DMS53 treated with DMSO at 0.1 percent for 48 hours (cell line): Measurements from ENCODE around the gene ADGRG3.

Experiments
- DNase-seq: peaks from one replicate; lab custom pipeline; 2025; ENCODE audit not compliant: unreplicated experiment; lab: John Stamatoyannopoulos, UW

The ADGRG3 gene

DNA sequence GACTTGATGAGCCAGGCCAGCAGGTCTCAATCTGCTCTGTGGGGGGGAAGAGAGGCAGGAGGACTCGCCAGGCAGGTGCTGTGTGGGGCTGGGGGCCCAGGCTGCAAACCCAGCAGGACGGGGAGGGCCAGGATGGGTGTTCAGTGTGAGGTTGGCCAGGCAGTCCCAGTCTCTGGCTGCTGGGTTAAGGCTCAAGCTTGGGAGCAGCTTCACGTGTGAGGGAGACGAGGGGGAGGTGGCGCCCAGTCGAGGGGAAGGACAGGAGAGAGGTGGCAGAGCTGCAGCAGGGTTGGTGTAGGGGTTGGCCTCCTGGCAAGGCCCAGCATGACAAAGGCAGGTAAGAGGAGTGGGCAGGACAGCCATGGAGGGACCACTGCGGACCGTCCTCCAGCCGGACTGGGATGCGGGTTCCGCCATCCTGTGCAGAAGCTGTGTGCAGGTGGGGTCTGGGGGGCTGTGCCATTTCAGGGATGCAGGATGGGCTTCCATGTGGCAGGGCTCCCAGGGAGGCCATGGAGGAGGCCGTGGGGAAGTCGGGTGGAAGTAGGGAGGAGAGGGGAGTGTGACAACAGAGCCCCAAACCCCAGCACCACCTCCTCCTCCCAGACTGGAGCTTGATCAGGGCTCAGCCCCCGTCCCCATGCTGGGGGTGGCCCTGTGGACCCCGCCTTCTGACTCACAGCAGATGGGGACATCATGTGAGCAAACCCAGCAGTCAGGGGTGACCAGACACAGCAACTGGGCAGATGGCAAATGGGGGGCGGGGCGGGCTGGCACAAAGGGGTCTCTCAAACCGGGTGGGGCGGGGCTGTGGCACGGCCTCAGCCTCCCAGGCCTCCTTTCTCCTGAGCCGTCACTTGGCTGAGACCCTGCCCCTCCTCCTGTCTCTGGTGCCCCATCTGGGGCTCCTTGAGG lies 36.9 kb upstream of the ADGRG3 start:
- no peak for DNase-seq

DNA sequence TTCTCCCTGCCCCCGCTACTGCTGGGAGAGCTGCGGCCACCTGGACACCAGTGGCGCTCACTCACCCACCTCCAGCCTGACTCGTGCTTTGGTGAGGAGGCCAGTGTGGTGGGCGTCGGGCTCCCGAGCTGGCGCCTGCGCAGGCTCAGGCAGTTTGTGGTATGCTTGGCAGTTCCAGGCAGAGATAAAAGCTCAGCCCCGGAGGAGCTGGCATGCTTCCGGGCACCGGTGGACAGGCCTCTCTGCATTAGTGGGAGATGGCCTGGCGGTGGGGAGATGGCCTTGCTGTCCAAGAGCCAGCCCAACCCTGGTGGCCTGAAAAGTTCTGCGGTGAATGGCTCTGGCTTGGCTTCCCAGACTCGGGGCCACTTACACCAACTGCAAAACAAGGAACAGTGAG lies 35.5 kb upstream of the ADGRG3 start:
- no peak for DNase-seq

DNA sequence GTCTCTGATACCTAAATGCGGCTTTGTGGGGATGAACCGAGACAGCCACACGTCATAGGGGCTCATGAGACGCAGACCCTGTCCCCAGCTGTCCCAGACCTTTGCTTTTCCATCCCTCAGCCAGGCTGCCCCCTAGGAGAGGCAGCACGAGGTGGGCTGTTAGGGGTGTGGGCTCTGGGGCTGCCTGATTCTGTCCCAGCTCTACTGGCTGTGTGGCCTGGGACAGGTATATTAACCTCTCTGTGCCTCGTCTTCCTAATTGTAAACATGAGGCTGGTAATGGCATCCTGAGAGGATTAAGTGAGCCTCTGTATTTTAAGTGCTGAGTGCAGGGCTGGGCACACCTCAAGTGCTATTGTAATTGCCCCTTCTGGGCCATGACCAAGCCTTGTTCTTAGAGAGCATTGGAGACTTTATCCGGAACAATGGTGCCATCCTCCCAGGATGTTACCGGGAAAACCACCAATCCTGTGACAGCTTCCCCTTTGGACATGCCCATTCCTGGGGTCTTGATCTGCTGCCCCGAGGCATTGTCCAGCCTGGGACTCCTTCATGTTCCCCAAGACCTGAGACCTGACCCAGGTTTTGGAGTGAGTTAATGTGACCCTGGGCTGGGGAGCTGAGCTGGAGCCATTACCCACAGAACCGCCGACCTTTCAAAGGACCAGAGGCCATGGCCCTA lies 34.6 kb upstream of the ADGRG3 start:
- no peak for DNase-seq

DNA sequence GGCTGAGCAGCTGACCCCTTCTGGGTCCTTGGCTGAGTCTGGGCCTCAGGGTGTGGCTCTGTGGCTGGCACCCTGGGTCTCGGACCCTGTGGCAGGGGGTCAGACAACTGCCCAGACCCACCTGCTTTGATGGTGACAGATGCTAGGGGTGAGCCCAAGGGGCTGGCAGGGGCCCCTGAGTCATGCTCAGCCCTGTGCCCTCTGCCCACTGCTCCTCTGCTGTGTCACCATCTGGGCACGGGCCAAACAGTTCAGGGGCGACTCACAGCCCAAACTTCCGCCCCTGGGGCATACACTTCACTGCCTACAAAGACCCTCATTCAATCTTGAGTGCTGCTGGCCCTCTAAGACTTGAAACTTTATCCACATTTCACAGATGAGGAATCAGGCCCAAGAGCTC lies 33.9 kb upstream of the ADGRG3 start:
- no peak for DNase-seq

DNA sequence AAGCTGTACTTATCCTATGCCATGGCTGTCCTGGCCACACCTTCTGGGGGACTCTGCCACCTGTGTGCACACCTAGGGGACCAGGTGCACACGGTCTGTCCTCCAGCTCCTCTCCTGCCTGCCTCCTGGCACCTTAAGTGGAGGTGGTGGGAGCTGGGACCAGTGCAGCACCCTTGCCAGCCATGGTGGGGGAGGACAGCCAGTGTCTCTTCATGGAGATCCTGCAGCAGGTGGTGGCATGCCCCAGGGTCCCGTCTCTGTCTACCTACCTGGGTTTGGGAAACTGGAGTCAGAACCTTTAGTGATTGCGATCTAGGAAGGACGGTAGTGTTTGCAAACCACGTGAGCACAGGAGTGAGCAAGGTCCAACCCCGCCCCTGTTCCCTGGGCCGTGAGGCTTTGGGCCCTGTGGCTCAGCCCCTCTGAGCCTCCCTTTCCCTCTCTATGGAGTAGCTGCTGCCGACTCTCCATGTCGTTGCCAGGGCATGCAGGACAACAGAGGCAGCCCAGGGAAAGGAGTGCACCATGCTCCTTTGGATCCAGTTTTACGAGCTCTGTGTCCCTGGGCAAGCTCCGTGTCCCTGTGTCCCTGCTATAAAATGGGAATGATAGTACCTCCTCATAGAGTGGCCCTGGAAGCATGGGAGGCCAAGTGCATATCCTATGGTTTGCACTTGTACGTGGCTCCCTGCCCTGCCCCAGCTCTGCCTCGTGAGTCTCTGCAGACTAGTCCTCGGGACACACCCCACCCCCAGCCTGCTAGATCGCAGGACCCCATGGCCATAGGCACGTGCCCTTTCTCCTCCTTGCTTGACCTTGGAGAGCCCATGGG lies 32.6 kb upstream of the ADGRG3 start:
- no peak for DNase-seq

DNA sequence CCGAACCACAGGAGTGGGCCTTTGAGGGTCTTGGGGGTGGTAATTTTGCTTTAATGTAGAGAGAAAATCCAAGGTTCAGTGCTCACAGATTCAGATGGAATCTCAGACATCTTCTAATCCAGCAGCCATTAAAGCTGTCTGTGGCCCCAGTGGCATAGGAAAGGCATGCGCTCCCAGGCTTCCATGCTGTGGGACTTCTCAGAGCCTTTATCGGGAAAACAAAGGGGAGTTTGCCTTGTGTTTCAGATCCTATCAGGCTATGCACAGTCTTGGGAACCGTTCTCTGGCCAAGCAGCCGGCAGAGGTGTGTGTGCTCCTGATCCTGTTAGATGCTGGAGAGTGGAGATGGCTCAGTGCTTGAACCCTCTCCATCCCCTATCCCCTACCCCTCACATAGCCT lies 31.9 kb upstream of the ADGRG3 start:
- no peak for DNase-seq

DNA sequence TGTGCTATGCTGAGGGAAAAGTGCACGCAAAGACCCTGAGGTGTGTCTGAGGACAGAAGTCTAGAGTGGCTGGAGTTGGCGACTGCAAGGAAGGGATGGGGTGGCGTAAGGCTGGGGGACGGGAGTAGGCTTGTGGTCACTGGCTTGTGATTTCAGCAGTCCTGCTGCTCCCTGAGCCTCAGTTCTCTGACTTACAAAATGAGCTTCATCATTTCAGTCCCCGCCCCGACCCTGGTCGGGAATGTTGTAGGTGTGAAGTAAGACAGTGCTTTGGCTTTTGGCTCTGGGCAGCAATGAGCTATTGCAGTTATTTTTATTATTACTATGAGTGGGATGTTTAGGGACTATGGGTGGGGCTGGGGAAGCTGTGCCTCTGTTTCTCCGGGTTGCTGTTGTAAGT lies 31.1 kb upstream of the ADGRG3 start:
- no peak for DNase-seq

DNA sequence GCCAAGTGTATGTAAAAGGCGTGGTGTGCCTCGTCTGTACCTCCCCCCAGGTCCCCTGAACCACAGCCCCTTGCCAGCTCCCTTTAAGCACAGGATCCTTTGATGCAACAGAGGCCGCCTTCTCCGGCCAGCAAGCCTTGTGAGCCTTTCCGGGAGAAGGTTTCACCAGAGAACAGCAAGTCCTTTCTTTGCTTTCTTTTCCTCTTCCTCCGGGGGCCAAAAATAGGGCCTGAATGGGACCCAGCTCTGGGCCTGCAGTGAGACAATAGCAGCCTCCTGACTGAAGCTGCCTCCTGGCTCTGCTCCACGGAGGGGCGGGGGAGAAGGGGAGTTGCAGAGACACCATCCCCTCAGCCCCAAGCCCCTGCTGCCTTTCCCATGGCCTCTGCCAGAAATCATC lies 30.7 kb upstream of the ADGRG3 start:
- DNase-seq: no peak

DNA sequence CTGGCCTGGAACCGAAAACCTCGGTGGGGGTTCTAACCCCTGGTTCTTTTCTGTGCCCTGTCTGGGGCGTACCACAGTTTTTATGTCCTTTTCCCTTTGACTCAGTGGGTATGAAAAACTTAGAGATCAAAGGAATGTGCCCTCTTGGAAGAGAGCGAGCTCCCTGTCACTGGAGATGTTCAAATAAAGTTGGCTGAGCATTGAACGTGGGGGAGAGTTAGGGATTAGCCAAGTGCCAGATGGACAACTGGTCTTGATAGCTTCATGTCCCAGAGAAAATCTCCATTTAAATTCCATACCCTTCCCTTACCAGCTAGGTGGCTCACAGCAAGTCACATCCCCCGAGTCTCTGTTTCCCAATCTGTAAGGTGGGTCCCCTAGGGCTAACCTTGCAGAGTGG lies 30.1 kb upstream of the ADGRG3 start:
- DNase-seq: no peak

DNA sequence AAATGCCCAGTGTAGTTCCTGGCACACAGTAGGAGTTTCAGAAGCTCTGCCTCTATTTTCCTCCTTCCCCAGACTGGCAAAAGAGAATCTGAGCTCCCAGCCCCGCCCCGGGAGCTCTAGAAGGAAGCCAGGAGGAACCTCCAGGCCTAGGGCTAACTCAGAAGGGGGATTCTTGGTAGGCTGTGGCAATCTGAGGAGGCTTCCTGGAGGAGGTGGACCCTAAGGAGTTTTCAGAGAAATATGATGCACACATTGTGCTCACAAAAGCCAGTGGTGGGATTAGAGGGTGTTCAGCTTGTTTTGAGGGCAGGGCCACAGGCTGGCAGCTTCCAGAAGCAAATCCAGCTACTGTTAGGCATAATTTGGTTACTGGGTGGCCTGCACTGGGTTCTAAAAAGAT lies 29.7 kb upstream of the ADGRG3 start:
- no peak for DNase-seq

DNA sequence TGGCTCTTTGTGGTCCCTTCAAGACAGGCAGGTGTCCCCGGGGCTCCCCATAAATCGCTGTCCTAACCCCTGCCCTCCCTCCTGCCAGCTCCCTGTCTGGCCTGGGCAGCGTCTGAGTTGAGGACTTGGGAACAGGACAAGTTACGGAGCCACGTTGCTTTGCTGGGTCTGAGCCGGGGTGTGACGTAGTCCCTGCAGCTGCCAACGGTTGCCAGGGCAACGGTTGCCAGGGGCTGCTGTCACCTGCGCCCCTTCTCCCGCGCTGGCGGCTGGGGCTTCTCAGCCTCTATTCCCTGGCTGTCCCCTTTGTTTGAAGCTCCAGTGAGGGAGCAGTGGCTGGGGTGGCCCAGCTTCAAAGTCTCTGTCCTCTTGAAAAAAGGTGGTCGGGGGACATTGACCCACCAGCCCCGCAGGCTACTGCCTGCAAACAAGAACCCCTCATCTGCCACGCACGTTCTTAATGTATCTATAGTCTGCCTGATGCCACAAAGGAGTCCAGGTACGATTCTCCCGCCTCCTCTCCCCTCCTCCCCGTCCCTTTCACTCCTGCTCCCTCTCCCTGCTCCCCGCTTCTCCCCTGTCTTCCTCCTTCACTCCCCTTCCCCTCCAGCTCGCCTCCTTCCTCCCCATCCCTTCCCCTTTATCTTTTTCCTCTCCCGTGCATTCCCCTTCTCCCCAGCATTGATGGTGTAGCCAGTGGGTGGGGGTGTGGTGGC lies 28.8 kb upstream of the ADGRG3 start:
- no peak for DNase-seq

DNA sequence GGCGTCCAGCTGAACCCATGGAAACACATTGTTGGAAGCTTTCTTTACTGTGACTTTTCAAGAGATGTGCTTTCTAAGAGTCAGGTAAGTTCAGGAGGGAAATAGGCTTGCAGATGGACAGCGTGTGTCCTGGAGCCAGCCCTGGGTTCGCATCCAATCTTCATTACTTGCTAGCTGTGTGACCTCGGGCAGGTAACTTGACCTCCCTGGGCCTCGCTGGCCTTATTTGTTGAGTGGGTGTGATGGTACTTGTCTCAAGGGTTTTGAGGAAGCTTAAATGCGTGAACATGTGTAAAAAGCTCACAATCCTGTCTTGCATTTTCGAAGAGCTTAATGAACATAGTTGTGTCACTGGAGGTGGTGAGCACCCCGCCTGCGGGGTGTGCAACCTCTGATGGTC lies 27.9 kb upstream of the ADGRG3 start:
- DNase-seq: no peak

DNA sequence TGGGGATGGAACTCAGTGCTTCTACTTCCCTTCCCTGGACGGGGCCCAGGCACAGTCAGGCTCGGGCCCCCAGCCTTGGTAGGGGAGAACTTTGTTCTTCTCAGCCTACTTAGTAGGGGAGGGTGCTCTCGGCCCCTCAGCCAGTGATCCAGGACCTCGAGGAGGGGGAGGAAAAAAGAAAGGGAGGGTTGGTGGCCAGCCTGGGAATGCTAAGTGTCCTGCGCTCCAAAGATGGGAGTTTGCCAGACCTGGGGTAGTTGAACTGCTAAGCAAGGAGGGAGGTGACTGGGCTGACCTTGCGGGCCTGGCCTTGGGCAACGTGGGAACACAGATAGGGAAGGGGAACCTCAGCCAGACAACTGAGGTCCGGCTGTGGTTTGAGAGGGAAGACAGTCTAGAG lies 27.5 kb upstream of the ADGRG3 start:
- no peak for DNase-seq

DNA sequence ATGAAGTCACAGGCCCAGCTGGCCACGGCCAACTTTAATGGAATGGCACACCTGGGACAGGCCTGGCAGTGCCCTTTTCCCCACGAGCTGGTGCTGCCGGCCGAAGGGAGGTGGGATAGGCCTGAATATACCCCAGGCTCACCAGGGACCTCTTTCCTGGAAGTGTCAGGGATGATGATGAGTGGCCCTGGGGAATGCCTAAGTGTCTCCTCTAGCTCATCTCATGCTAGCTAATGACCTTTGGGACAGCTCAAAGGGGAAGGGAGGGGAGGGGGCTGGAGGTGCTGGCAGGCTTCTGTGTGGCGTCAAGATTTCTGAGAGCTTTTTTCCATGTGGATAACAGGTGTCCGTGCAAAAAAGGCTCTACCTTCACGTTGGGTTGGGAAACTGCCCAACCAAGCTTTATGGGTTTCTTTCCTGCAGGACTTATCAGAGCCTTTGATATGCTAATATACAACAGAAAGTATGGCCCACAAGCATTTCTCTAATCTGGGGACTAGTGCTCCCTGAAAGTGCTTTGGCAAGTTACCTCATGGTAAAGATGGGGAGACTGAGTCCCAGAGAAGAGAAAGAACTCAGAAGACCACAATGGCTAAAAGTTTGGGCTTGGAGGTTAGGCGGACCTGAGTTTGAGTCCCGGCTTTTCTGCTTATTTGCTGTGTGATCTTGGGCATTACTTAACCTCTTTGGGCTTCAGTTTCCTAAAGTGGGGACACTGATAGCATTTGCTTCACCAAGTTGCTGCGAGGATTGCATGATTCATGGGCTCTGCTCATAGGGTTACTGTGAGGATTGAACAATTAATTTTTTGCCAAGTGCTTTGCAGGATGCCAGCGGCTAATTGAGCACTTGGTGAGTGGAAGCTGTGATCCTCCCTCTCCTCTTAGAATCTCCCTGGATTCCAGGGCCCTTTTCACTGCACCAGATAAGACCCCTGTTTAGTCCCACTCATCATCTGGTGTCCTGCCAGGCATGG lies 25.7 kb upstream of the ADGRG3 start:
- no peak for DNase-seq

DNA sequence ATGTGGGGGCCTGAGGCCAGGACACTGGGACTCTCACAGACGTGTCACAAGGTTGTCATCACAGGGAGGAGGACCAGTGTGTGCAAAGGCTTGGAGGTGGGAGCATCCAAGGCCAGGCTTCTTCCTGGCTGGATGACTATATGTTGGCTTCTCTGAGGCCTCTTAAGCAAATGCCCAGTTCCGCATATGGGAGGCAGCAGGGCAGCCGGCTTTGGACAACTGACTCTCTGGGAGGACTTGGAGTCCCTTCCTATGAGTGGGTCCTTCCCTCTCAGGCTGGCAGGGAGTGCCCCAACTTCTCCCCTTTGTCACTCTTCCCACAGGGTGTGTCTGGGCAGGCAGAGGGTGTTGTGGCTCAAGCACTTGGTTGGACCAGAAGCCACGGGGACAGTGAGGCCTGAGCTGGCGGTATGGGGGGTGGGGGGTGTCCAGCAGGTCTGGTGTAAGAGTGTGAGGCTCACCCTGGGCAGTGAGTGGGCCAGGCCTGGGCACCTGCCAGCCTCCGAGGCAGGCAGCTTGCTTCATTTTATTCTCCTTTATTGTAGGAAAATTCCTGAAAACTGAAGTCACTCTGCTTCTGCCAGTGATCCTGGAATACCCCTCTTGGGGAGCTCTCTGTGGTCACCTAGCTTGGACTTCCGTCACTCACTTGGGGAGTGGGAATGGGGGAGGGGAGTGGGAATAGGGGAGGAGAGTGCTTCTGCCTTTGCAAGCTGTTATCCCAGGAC lies 24.8 kb upstream of the ADGRG3 start:
- no peak for DNase-seq

DNA sequence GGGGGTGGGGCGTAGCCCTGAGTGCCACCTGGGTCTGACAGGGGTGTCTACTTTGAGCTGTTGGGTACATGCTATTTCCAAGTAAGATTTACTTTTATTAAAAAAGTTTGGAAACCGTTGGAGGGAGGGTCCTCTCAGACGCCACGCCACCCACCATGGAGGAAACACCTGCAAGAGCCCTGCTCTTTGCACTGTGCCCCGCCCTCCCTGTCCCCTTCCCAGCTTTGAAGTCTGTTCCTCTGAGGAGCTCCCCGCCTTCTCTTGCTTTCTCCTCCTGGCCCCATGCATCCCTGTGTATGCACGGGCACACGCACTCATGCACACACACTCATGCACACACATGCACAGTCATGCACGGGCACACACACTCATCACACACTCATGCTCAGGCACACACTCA lies 24.2 kb upstream of the ADGRG3 start:
- DNase-seq: no peak

DNA sequence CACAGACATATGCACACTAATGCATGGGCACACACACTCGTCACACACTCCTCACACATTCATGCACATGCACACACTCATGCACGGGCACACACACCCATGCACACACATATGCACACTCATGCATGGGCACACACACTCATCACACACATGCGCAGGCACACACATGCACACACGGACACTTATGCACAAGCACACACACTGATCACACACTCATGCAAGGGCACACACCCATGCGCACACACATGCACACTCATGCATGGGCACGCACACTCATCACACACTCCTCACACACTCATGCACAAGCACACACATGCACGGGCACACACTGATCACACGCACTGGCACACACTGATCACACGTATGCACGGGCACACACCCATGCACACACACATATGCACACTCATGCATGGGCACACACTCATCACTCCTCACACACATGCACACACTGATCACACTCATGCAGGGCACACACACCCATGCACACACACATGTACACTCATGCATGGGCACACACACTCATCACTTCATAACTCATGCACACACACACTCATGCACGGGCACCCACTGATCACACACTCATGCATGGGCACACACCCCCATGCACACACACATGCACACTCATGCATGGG lies 23.6 kb upstream of the ADGRG3 start:
- no peak for DNase-seq

DNA sequence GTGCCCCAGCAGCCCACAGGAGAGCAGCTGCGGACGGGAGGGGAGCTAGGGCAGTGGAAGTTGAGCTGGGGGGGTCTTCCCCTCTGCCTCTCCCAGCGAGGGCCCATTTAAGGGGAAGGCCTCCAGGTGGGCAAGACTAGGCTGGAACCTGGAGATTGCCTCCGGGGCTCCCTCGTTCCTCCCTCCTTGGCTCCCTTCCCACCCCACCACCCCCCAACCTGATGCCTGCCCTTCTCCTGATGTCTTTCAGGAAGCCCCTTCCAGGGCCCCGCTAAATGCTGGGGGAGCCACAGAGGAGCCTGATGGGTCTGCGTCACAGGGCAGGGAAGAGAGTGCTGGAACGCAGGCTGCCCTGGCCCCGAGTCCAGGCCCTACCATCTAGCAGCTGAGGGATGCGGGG lies 22.9 kb upstream of the ADGRG3 start:
- no peak for DNase-seq
